Activated CD4-positive, alpha-beta T cell treated with anti-CD3 and anti-CD28 coated beads, Interleukin-2, amount 10 ng/mL, durations not matched to agents 7 days and 5 days (primary cell): ENCODE data around the gene MRPS33. TPM values are rescaled to one million over a fixed set of nuclear protein-coding genes. Genes with fewer than 3 reads are reported as not detected.
A peak's percentile ranks its signal among the peaks of the same experiment; 100 is the strongest.

Source experiments
- CTCF ChIA-PET: fragments of 350-600 bp; sonication (Branson Sonifier 250); formaldehyde crosslinking; loops from one replicate; lab custom pipeline; 2021; ENCODE audit warnings: antibody characterized with exemption; lab: Charles Lee
- POLR2A ChIA-PET: fragments of 350-600 bp; sonication (Branson Sonifier 250); formaldehyde crosslinking; loops from one replicate; lab custom pipeline; 2021; ENCODE audit warnings: antibody characterized with exemption; lab: Charles Lee
- DNase-seq: peaks from one replicate; pipeline ENCODE4 v3.0.0-alpha.2; 2020
- H3K27ac Mint-ChIP-seq: one replicate; pipeline ENCODE4 v1.8.0; 2021; ENCODE audit warnings: mild to moderate bottlenecking, moderate library complexity, mixed read lengths
- H3K27me3 Mint-ChIP-seq: one replicate; pipeline ENCODE4 v1.8.0; 2021; ENCODE audit warnings: mixed read lengths
- H3K36me3 Mint-ChIP-seq: one replicate; pipeline ENCODE4 v1.8.0; 2021; ENCODE audit warnings: low read depth, mixed read lengths
- H3K4me1 Mint-ChIP-seq: one replicate; pipeline ENCODE4 v1.8.0; 2021; ENCODE audit warnings: mixed read lengths
- H3K4me3 Mint-ChIP-seq: one replicate; pipeline ENCODE4 v1.8.0; 2021; ENCODE audit warnings: mild to moderate bottlenecking, moderate library complexity, mixed read lengths
- H3K9me3 Mint-ChIP-seq: one replicate; pipeline ENCODE4 v1.8.0; 2021; ENCODE audit warnings: mixed read lengths
- total RNA-seq, 2 experiments: library from RNA; stranded (reverse); gene quantifications; one replicate each; pipeline ENCODE4 v1.2.3, GENCODE V29; 2021

The MRPS33 gene
- total RNA-seq, 2 experiments from 2014 or later, result 69.1 to 72.6 TPM

- H3K4me3 Mint-ChIP-seq, result no peak overlapping the region
- no peak overlapping the region for H3K27ac Mint-ChIP-seq
- H3K36me3 Mint-ChIP-seq, result peaks cover 19% of the 10 kb centered on the region
- no peak for DNase-seq
- H3K4me1 Mint-ChIP-seq, result peaks cover 10% of the 10 kb centered on the region
- ChIA-PET POLR2A (no interaction called here), CTCF (interaction anchor here (1.4 kb wide), 1 partner anchor 15 kb away, joined by 4 read pairs; the partner anchor contains the start of gene MRPS33)
- H3K27me3 Mint-ChIP-seq, result peaks cover 31% of the 10 kb centered on the region
- H3K9me3 Mint-ChIP-seq, result peaks cover 34% of the 10 kb centered on the region
Measured at GRCh38 chr7:141028767-141029166, 14.0 kb upstream of the MRPS33 start.

GRCh38 chr7:141027043-141027442 lies 12.3 kb upstream of the MRPS33 start:
- no peak overlapping the region for H3K4me3 Mint-ChIP-seq
- peaks cover 32% of the 10 kb centered on the region for H3K27me3 Mint-ChIP-seq

GRCh38 chr7:141024668-141025067 lies 9.9 kb upstream of the MRPS33 start:
- POLR2A ChIA-PET, result no interaction called here
- Mint-ChIP-seq H3K27ac (peak overlapping the region; percentile 44), H3K4me3 (no peak overlapping the region), H3K36me3 (peaks cover 31% of the 10 kb centered on the region), H3K4me1 (peaks cover 25% of the 10 kb centered on the region), H3K27me3 (peaks cover 38% of the 10 kb centered on the region), H3K9me3 (peaks cover 44% of the 10 kb centered on the region)
- CTCF ChIA-PET, result interaction anchor here (2.0 kb wide), 1 partner anchor 11 kb away, joined by 10 read pairs; the partner anchor contains the start of gene MRPS33
- DNase-seq, result no peak

More at GRCh38 chr7:141027043-141027442, 12.3 kb upstream of the MRPS33 start:
- no peak for DNase-seq
- Mint-ChIP-seq H3K9me3 (peaks cover 46% of the 10 kb centered on the region), H3K36me3 (peaks cover 31% of the 10 kb centered on the region), H3K27ac (no peak overlapping the region), H3K4me1 (peaks cover 25% of the 10 kb centered on the region)
- ChIA-PET POLR2A (interaction anchor here (0.6 kb wide), 1 partner anchor 394 kb away, joined by 3 read pairs; no protein-coding TSS in a partner anchor), CTCF (interaction anchor here (1.7 to 2.5 kb wide), 2 partner anchors 12 to 14 kb away, joined by 3 to 14 read pairs; partner anchors contain the start of gene MRPS33)

DNA sequence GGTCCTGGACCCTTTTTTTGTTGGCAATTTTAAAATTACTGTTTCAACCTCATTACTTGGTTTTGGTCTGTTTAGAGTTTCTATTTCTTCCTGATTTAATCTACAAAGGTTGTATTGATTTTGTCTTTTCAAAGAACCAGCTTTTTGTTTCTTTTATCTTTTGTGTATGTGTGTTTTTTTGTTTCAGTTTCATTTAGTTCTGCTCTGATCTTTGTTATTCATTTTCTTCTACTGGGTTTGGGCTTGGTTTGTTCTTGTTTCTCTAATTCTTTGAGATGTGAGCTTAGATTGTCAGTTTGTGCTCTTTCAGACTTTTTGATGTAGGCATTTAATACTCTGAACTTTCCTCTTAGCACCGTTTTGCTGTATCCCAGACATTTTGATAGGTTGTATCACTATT lies 8.5 kb upstream of the MRPS33 start:
- DNase-seq, result no peak
- Mint-ChIP-seq H3K36me3 (peaks cover 28% of the 10 kb centered on the region), H3K9me3 (peaks cover 36% of the 10 kb centered on the region), H3K4me3 (peak overlapping the region; percentile 4), H3K4me1 (peaks cover 25% of the 10 kb centered on the region), H3K27me3 (peaks cover 35% of the 10 kb centered on the region), H3K27ac (peak overlapping the region; percentile 92)
- ChIA-PET CTCF (interaction anchor here (2.0 kb wide), 1 partner anchor 9 kb away, joined by 10 read pairs; the partner anchor contains the start of gene MRPS33), POLR2A (no interaction called here)

DNA sequence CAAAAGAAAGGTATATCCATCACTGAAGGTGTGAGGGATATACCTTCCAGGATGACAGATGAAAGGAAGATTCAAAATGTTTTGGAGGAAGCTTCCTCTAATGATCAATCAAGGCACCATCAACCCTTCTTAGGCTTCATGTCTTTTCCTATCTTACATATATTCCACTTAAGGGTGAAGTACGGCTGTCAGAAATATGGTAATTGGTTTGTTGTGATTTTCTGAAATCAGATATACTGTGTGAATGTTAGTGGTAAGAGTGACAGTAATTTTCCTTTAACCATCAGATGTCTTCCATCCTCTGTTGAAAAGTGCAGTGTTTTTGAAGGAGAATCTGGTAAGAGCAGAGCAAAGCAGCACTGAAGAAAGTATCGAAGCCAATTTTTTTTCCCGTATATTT lies 2.8 kb upstream of the MRPS33 start:
- H3K4me3 Mint-ChIP-seq, result no peak overlapping the region
- DNase-seq, result no peak
- ChIA-PET POLR2A (no interaction called here), CTCF (interaction anchor here (0.6 kb wide), 1 partner anchor 25 kb away, joined by 3 read pairs; no protein-coding TSS in a partner anchor)
- peaks cover 8% of the 10 kb centered on the region for H3K9me3 Mint-ChIP-seq
- peaks cover 26% of the 10 kb centered on the region for H3K4me1 Mint-ChIP-seq
- H3K36me3 Mint-ChIP-seq, result peaks cover 3% of the 10 kb centered on the region
- H3K27me3 Mint-ChIP-seq, result peaks cover 44% of the 10 kb centered on the region
- no peak overlapping the region for H3K27ac Mint-ChIP-seq

- peaks cover 35% of the 10 kb centered on the region for H3K27me3 Mint-ChIP-seq
- peaks cover 2% of the 10 kb centered on the region for H3K36me3 Mint-ChIP-seq
- no peak overlapping the region for H3K4me3 Mint-ChIP-seq
- H3K27ac Mint-ChIP-seq, result no peak overlapping the region
- ChIA-PET POLR2A (no interaction called here), CTCF (interaction anchor here (0.6 kb wide), 2 partner anchors 147 to 722 kb away, joined by 3 read pairs; partner anchors contain the start of gene SSBP1)
- H3K9me3 Mint-ChIP-seq, result peaks cover 7% of the 10 kb centered on the region
- peaks cover 36% of the 10 kb centered on the region for H3K4me1 Mint-ChIP-seq
- no peak for DNase-seq
Measured at GRCh38 chr7:141016349-141016748, 1.6 kb upstream of the MRPS33 start.

GRCh38 chr7:141014125-141014523 lies 628 bp downstream of the MRPS33 start:
- H3K27me3 Mint-ChIP-seq, result peaks cover 19% of the 10 kb centered on the region
- peak overlapping the region; percentile 98 for H3K27ac Mint-ChIP-seq
- H3K36me3 Mint-ChIP-seq, result peaks cover 11% of the 10 kb centered on the region
- ChIA-PET CTCF (interaction anchor here (0.6 to 3.1 kb wide), 11 partner anchors 10 to 724 kb away, joined by 3 to 14 read pairs (median 6); partner anchors contain the start of gene SSBP1), POLR2A (interaction anchor here (0.6 kb wide), 1 partner anchor 186 kb away, joined by 3 read pairs; no protein-coding TSS in a partner anchor)
- peaks cover 7% of the 10 kb centered on the region for H3K9me3 Mint-ChIP-seq
- peaks cover 38% of the 10 kb centered on the region for H3K4me1 Mint-ChIP-seq
- peak overlapping the region; percentile 94 for H3K4me3 Mint-ChIP-seq
- no peak for DNase-seq

GRCh38 chr7:141013345-141013715 lies 1.4 kb downstream of the MRPS33 start:
- Mint-ChIP-seq H3K4me3 (peak overlapping the region; percentile 94), H3K27me3 (peaks cover 15% of the 10 kb centered on the region), H3K4me1 (peaks cover 38% of the 10 kb centered on the region), H3K36me3 (peaks cover 11% of the 10 kb centered on the region), H3K9me3 (peaks cover 7% of the 10 kb centered on the region), H3K27ac (peak overlapping the region; percentile 98)
- ChIA-PET POLR2A (interaction anchor here (0.6 kb wide), 2 partner anchors 185 to 372 kb away, joined by 3 read pairs; no protein-coding TSS in a partner anchor), CTCF (interaction anchor here (1.0 to 3.1 kb wide), 7 partner anchors 10 to 537 kb away, joined by 3 to 11 read pairs (median 6); no protein-coding TSS in a partner anchor)
- peak; percentile 29 for DNase-seq

- Mint-ChIP-seq H3K36me3 (peaks cover 13% of the 10 kb centered on the region), H3K27me3 (peaks cover 13% of the 10 kb centered on the region), H3K9me3 (peaks cover 7% of the 10 kb centered on the region), H3K27ac (peak overlapping the region; percentile 98), H3K4me1 (peaks cover 38% of the 10 kb centered on the region), H3K4me3 (peak overlapping the region; percentile 94)
- no peak for DNase-seq
- ChIA-PET POLR2A (interaction anchor here (0.6 kb wide), 1 partner anchor 371 kb away, joined by 3 read pairs; no protein-coding TSS in a partner anchor), CTCF (interaction anchor here (0.8 to 3.1 kb wide), 5 partner anchors 11 to 538 kb away, joined by 3 to 10 read pairs (median 3); no protein-coding TSS in a partner anchor)
Measured at GRCh38 chr7:141012696-141013344, 1.9 kb downstream of the MRPS33 start.

DNA sequence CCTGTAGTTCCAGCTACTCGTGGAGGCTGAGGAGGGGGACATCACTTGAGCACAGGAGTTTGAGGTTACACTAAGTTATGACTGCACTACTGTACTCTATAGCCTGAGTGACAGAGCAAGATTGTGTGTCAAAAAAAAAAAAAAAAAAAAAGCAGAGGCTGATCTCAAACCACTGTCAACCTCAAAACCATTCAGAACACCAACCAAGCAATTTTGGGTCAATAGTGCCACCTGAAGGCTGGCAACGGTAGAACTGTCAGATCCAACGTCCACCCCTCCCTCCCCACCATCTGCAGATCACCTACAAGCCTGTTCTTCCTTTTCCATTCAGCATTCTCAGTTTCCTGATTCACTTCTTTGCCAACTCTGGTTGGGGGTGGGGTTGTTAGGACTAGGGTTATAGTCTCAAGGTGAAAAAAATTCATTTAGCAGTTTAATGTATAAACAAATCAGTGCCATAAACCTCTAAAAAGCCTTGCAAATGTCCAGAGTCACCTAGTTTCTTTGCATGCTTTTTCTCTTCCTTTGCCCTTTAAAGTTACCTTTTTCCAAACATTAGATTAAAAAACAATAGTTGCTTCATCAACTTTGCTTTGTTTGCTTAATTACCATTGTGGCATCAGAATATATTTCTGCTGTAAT lies 2.6 kb downstream of the MRPS33 start:
- CTCF ChIA-PET, result interaction anchor here (0.8 to 3.1 kb wide), 10 partner anchors 12 to 538 kb away, joined by 3 to 10 read pairs (median 3); no protein-coding TSS in a partner anchor
- Mint-ChIP-seq H3K27me3 (peaks cover 6% of the 10 kb centered on the region), H3K9me3 (peaks cover 7% of the 10 kb centered on the region), H3K4me1 (peaks cover 38% of the 10 kb centered on the region), H3K4me3 (no peak overlapping the region), H3K36me3 (peaks cover 19% of the 10 kb centered on the region), H3K27ac (peak overlapping the region; percentile 98)
- POLR2A ChIA-PET, result no interaction called here
- DNase-seq, result peak; percentile 88

DNA sequence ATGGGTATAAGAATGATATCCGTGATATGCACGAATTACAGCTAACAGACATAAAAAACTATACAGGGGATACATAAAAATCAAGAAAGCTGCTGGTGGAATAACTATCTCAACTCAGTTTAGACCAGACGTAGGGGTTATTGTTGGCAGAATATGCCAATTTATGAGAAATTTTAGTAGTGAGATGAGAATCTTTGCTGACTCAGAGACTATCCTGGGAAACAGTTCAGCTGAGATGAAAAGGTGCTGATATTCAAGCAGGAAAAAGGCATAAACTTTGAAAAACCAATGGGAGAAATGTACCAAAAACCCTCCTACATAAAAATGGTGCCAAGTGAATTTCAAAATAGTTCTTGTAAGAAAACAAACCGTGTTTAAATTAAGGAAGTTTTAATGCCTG lies 3.3 kb downstream of the MRPS33 start:
- Mint-ChIP-seq H3K36me3 (peaks cover 23% of the 10 kb centered on the region), H3K4me3 (no peak overlapping the region), H3K27ac (no peak overlapping the region), H3K9me3 (peaks cover 4% of the 10 kb centered on the region), H3K27me3 (peaks cover under 1% of the 10 kb centered on the region), H3K4me1 (peaks cover 38% of the 10 kb centered on the region)
- DNase-seq, result no peak
- ChIA-PET CTCF (interaction anchor here (1.0 to 1.7 kb wide), 5 partner anchors 14 to 314 kb away, joined by 3 to 6 read pairs (median 3); no protein-coding TSS in a partner anchor), POLR2A (no interaction called here)
